KMS-11 (cell line): ENCODE measurements around the gene ASRGL1.
"Not testable (repeated sequence)": the region's sequence is repeated elsewhere in the genome, so short reads cannot be mapped to it uniquely, and the experiment has no call there.

ENCODE experiments used
- H2AFZ ChIP-seq: fragments of 200-600 bp; sonication (generic); 2 replicates; pipeline ENCODE4 v1.6.1; 2016; ENCODE audit warnings: antibody characterized with exemption, mixed run types, low read depth
- H3K27ac ChIP-seq: fragments of 200-600 bp; sonication (generic); 2 replicates; pipeline ENCODE4 v1.6.1; 2016; ENCODE audit warnings: mild to moderate bottlenecking, mixed run types
- H3K27me3 ChIP-seq: fragments of 200-600 bp; sonication (generic); 2 replicates; pipeline ENCODE4 v1.6.1; 2017; ENCODE audit warnings: mild to moderate bottlenecking, low read depth, mixed run types, moderate library complexity; ENCODE audit not compliant: insufficient read depth
- H3K36me3 ChIP-seq: fragments of 200-600 bp; sonication (generic); 2 replicates; pipeline ENCODE4 v1.6.1; 2017; ENCODE audit warnings: mild to moderate bottlenecking, mixed run types; ENCODE audit not compliant: insufficient read depth
- H3K4me1 ChIP-seq: fragments of 200-600 bp; sonication (generic); 2 replicates; pipeline ENCODE4 v1.6.1; 2016; ENCODE audit warnings: mild to moderate bottlenecking, low read depth, mixed run types; ENCODE audit not compliant: poor library complexity, severe bottlenecking
- H3K4me2 ChIP-seq: fragments of 200-600 bp; sonication (generic); 2 replicates; pipeline ENCODE4 v1.7.0; 2016; ENCODE audit warnings: mild to moderate bottlenecking, mixed run types
- H3K4me3 ChIP-seq: fragments of 200-600 bp; sonication (generic); IDR thresholded peaks from 2 replicates; pipeline ENCODE4 v1.6.1; 2017; ENCODE audit warnings: low read depth, low read length, mixed read lengths; ENCODE audit not compliant: insufficient read depth
- H3K79me2 ChIP-seq: fragments of 200-600 bp; sonication (generic); 2 replicates; pipeline ENCODE4 v1.6.1; 2016; ENCODE audit warnings: low read depth, mixed run types; ENCODE audit not compliant: insufficient read depth
- H3K9ac ChIP-seq: fragments of 200-600 bp; sonication (generic); 2 replicates; pipeline ENCODE4 v1.6.1; 2016; ENCODE audit warnings: mild to moderate bottlenecking, mixed run types
- H4K20me1 ChIP-seq: fragments of 200-600 bp; sonication (generic); 2 replicates; pipeline ENCODE4 v1.6.1; 2016; ENCODE audit warnings: mild to moderate bottlenecking, mixed run types; ENCODE audit not compliant: insufficient read depth
- TF ChIP-seq, protein P1 (sequence below): fragments of 200-600 bp; sonication (generic); conservative IDR thresholded peaks from 2 replicates; pipeline ENCODE4 v1.6.1; 2017; ENCODE audit warnings: low read depth, mild to moderate bottlenecking, antibody characterized with exemption, low read length, moderate library complexity, mixed read lengths

Gene ASRGL1

DNA sequence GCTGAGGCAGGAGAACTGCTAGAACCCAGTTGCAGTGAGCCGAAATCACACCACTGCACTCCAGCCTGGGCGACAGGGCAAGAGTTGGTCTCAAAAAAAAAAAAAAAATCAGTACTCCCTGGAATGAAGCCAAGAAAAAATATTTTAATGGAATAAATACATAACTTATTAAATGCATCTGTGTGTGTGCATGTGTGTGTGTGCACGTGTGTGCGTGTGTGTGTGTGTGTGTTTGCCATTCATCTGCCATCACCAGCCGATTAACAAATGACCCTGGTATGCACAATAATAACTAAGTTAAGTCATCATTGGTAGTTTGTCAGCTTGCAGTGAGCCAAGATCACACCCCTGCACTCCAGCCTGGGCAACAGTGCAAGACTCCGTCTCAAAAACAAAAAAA, 46.6 kb downstream of the ASRGL1 start:
- no peaks in the 10 kb centered on the region for H3K79me2 ChIP-seq
- H3K4me1 ChIP-seq, result peaks cover 47% of the 10 kb centered on the region
- H3K4me2 ChIP-seq, result no peak overlapping the region
- no peak overlapping the region for H2AFZ ChIP-seq
- no peaks in the 10 kb centered on the region for H3K36me3 ChIP-seq
- no peaks in the 10 kb centered on the region for H4K20me1 ChIP-seq
- H3K4me3 ChIP-seq, result no peak overlapping the region
- H3K9ac ChIP-seq, result no peak overlapping the region
- TF ChIP-seq, protein P1, sequence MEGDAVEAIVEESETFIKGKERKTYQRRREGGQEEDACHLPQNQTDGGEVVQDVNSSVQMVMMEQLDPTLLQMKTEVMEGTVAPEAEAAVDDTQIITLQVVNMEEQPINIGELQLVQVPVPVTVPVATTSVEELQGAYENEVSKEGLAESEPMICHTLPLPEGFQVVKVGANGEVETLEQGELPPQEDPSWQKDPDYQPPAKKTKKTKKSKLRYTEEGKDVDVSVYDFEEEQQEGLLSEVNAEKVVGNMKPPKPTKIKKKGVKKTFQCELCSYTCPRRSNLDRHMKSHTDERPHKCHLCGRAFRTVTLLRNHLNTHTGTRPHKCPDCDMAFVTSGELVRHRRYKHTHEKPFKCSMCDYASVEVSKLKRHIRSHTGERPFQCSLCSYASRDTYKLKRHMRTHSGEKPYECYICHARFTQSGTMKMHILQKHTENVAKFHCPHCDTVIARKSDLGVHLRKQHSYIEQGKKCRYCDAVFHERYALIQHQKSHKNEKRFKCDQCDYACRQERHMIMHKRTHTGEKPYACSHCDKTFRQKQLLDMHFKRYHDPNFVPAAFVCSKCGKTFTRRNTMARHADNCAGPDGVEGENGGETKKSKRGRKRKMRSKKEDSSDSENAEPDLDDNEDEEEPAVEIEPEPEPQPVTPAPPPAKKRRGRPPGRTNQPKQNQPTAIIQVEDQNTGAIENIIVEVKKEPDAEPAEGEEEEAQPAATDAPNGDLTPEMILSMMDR, result no peak
- peaks cover 19% of the 10 kb centered on the region for H3K27me3 ChIP-seq
- H3K27ac ChIP-seq, result no peak overlapping the region

DNA sequence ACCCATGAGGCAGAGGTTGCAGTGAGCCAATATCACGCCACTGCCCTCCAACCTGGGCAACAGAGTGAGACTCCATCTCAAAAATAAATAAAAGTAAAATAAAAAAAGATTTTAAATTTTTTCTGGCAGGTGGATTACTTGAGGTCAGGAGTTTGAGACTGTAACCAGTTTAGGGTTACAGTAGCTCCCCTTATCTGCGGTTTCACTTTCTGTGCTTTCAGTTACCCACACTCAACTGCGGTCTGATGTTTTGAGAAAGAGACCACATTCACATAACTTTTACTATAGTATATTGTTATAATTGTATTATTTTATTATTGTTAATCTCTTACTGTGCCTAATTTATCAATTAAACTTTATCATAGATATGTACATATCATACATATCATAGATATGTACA, 48.8 kb downstream of the ASRGL1 start:
- not testable (repeated sequence) for H4K20me1 ChIP-seq, H2AFZ ChIP-seq, H3K4me3 ChIP-seq, H3K9ac ChIP-seq, H3K36me3 ChIP-seq, H3K79me2 ChIP-seq
- peaks cover 43% of the 10 kb centered on the region for H3K4me1 ChIP-seq
- peaks cover 20% of the 10 kb centered on the region for H3K27me3 ChIP-seq
- peak overlapping the region; percentile 11; the same call in 1 of the 2 replicates for H3K27ac ChIP-seq
- peak overlapping the region; percentile 64 for H3K4me2 ChIP-seq

DNA sequence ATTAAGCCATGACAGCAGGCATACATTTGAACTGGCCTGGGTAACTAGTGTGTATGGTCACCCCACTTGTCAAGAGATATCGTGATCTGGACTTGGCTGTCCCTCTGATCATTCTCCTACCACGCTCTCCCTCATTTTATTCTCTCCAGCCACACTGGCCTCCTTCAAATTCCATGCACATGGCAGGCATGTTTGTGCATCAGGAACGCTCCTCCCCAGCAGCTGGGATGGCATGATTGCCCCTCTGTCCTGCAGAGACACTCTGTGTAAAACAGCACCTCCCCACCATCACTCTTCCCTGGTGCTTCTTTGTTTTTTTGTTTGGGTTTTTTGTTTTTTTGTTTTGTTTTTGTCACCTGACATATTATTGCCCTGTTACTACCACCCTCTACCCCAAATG, 50.1 kb downstream of the ASRGL1 start:
- peaks cover 39% of the 10 kb centered on the region for H3K4me1 ChIP-seq
- H3K9ac ChIP-seq, result no peak overlapping the region
- no peak overlapping the region for H3K27ac ChIP-seq
- H3K36me3 ChIP-seq, result no peaks in the 10 kb centered on the region
- H2AFZ ChIP-seq, result no peak overlapping the region
- TF ChIP-seq, protein P1, result no peak
- H4K20me1 ChIP-seq, result no peaks in the 10 kb centered on the region
- no peaks in the 10 kb centered on the region for H3K79me2 ChIP-seq
- peaks cover 20% of the 10 kb centered on the region for H3K27me3 ChIP-seq
- H3K4me3 ChIP-seq, result no peak overlapping the region
- peak overlapping the region; percentile 64 for H3K4me2 ChIP-seq

DNA sequence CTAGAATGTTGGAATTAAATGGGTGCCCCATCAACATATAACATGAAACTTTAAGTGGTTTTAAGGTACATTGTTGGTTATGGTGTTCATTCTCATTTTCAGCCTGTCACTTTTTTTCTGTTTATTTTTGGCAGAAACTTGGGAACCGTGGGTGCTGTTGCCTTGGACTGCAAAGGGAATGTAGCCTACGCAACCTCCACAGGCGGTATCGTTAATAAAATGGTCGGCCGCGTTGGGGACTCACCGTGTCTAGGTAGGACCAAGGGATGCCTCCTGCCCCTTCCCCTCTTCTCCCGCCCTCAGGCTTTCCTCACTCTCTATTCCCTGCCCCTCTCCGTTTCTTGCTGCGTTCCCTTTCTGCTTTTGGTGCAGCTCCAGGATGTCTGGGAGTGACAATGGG, 51.8 kb downstream of the ASRGL1 start:
- Histone ChIP-seq H3K36me3 (no peaks in the 10 kb centered on the region), H3K9ac (no peak overlapping the region), H3K27me3 (peaks cover 15% of the 10 kb centered on the region), H3K4me3 (no peak overlapping the region), H2AFZ (no peak overlapping the region), H3K4me2 (no peak overlapping the region), H3K27ac (no peak overlapping the region), H3K79me2 (no peaks in the 10 kb centered on the region), H3K4me1 (peaks cover 49% of the 10 kb centered on the region), H4K20me1 (no peaks in the 10 kb centered on the region)
- TF ChIP-seq, protein P1, result no peak

DNA sequence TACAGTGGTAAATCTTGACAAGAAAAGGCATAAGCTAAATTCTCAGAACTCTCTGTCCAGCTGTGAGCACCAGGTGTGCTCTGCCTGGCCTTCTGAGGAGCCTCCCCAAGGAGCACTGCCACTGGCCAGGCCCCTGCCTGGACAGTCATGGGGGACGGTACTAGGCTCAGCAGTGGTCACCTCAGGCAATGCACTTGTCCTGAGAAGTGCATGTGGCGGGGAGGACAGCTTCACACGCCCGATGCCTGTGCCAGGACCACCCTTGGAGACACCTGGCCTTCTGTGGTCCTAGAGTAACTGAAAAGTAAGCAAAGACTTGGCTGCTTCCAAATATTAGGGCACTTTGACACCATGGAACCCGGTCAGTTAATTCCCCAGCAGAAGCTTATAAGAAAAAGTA, 53.0 kb downstream of the ASRGL1 start:
- Histone ChIP-seq H3K27me3 (peaks cover 13% of the 10 kb centered on the region), H3K4me1 (peaks cover 55% of the 10 kb centered on the region), H3K4me3 (no peak overlapping the region), H3K9ac (no peak overlapping the region), H3K27ac (no peak overlapping the region), H2AFZ (no peak overlapping the region), H4K20me1 (no peaks in the 10 kb centered on the region), H3K79me2 (no peaks in the 10 kb centered on the region), H3K36me3 (no peaks in the 10 kb centered on the region), H3K4me2 (no peak overlapping the region)
- TF ChIP-seq, protein P1, result no peak
